ENCODE data around the gene CIART.
"Not testable (repeated sequence)": the region's sequence is repeated elsewhere in the genome, so short reads cannot be mapped to it uniquely, and the experiment has no call there.

The CIART gene

DNA sequence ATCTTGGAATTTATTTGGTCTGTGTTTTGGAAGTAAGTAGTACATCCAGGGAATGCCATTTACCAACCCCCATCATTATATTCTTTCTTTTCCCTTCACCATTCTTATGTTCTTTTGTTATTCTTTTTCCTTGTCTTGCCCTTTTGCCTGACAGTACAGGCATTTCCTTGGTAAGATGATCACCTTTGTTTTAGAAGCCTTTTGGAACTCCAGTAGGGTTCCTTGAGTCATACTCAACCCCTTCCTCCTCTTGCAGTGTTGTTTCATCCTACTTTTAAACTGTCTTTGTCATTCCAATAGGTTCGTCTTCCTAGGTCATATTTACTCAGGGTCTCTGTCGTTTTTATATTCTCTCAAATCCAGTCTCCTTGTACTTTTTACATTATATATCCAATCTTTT lies 20.5 kb downstream of the CIART start:
- peaks cover 9 to 35% of the 10 kb centered on the region in 2 donors for H3K36me3 ChIP-seq (ENCODE audit: control insufficient read depth in 1 of 2, insufficient read depth in 2 of 2, low read length in 2 of 2)
- H3K9ac ChIP-seq (ENCODE audit: low read depth in 1 of 2, low read length in 2 of 2): no peak overlapping the region
- no peaks in the 10 kb centered on the region for H3K4me1 ChIP-seq (ENCODE audit: control insufficient read depth in 1 of 2, insufficient read depth in 2 of 2, low read length in 2 of 2)
- no peak overlapping the region for H3K27ac ChIP-seq (ENCODE audit: low read depth, low read length)
- no peak overlapping the region for H3K4me3 ChIP-seq (ENCODE audit: low read depth in 1 of 2, low read length in 2 of 2)
- H3K27me3 ChIP-seq (ENCODE audit: control insufficient read depth in 1 of 2, insufficient read depth in 2 of 2, low read length in 2 of 2): no peaks in the 10 kb centered on the region
- H3K9me3 ChIP-seq (ENCODE audit: control insufficient read depth in 1 of 2, low read length in 2 of 2): no peaks in the 10 kb centered on the region

DNA sequence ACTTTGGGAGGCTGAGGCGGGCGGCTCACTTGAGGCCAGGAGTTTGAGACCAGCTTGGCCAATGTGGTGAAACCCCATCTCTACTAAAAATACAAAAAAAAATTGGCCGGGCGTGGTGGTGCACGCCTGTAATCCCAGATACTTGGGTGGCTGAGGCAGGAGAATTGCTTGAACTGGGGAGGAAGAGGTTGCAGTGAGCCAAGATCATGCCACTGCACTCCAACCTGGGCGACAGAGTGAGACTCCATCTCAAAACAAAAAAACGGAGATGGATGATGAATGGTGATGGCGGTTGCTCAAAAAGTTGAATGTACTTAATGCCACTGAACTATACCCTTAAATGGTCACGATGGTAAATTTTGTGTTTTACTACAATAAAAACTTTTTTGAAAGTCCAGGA lies 26.2 kb downstream of the CIART start:
- not testable (repeated sequence) for H3K9ac ChIP-seq (ENCODE audit: low read depth in 1 of 2, low read length in 2 of 2); H3K4me1 ChIP-seq (ENCODE audit: control insufficient read depth in 1 of 2, insufficient read depth in 2 of 2, low read length in 2 of 2); H3K27ac ChIP-seq (ENCODE audit: low read depth, low read length); H3K9me3 ChIP-seq (ENCODE audit: control insufficient read depth in 1 of 2, low read length in 2 of 2); H3K27me3 ChIP-seq (ENCODE audit: control insufficient read depth in 1 of 2, insufficient read depth in 2 of 2, low read length in 2 of 2); H3K4me3 ChIP-seq (ENCODE audit: low read depth in 1 of 2, low read length in 2 of 2)
- H3K36me3 ChIP-seq (ENCODE audit: control insufficient read depth in 1 of 2, insufficient read depth in 2 of 2, low read length in 2 of 2): peaks cover 4 to 13% of the 10 kb centered on the region in 2 donors

DNA sequence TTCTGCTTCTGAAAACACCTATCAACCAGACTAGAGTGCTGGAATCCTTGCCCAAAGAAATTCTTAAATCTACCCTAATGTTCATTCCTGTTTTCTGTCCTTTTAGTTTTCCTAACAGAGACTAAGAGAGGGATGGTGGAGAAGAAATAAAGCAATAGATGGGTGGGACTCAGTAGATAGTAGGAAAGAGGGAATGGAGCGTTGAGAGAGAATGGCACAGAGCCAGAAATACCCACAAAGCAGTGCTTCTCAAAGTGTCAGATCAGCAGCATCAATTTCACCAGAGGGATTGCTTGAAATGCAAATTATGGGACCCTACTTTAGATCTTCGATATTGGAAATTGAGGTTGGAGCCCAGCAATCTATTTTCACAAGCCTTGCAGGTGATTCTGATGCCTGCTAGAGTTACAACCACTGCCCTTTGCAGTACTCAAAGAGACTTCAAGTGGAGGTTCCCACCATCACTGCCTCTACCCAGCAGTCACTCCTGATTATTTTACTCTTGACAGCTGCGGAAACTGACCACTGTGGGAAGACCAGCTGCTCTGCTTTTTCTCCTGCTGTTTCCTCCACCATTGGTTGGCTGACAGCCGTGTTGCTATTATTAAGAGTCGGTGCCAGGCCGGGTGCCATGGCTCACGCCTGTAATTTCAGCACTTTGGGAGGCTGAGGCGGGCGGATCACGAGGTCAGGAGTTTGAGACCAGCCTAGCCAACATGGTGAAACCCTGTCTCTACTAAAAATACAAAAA lies 27.6 kb downstream of the CIART start:
- no peaks in the 10 kb centered on the region for H3K27me3 ChIP-seq (ENCODE audit: control insufficient read depth in 1 of 2, insufficient read depth in 2 of 2, low read length in 2 of 2)
- H3K27ac ChIP-seq (ENCODE audit: low read depth, low read length): no peak overlapping the region
- H3K4me3 ChIP-seq (ENCODE audit: low read depth in 1 of 2, low read length in 2 of 2): no peak overlapping the region
- H3K9me3 ChIP-seq (ENCODE audit: control insufficient read depth in 1 of 2, low read length in 2 of 2): no peaks in the 10 kb centered on the region
- H3K36me3 ChIP-seq (ENCODE audit: control insufficient read depth in 1 of 2, insufficient read depth in 2 of 2, low read length in 2 of 2): peaks cover 4 to 11% of the 10 kb centered on the region in 2 donors
- H3K9ac ChIP-seq (ENCODE audit: low read depth in 1 of 2, low read length in 2 of 2): no peak overlapping the region
- no peaks in the 10 kb centered on the region for H3K4me1 ChIP-seq (ENCODE audit: control insufficient read depth in 1 of 2, insufficient read depth in 2 of 2, low read length in 2 of 2)

DNA sequence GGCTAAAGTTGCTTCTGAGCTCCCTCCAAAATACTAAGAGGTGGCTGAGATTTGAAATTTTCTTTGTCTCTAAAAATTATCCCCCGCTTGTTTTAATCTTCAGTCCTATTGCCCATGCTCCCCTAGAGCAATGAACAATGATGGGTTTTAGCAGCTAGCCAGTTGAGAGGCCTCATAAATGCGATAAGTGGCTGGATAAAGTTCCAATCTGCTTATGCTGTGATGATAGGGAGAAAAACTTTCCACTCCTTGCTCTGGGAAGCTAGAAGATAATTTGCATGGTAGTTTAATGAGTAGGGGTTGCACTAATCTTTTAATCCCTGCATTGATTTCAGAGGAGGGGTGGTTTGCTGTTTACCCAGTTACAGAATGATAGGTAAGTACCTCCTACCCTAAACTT lies 29.4 kb downstream of the CIART start:
- no peaks in the 10 kb centered on the region for H3K9me3 ChIP-seq (ENCODE audit: control insufficient read depth in 1 of 2, low read length in 2 of 2)
- no peaks in the 10 kb centered on the region for H3K4me1 ChIP-seq (ENCODE audit: control insufficient read depth in 1 of 2, insufficient read depth in 2 of 2, low read length in 2 of 2)
- no peaks in the 10 kb centered on the region for H3K27me3 ChIP-seq (ENCODE audit: control insufficient read depth in 1 of 2, insufficient read depth in 2 of 2, low read length in 2 of 2)
- H3K36me3 ChIP-seq (ENCODE audit: control insufficient read depth in 1 of 2, insufficient read depth in 2 of 2, low read length in 2 of 2): peaks cover 4 to 11% of the 10 kb centered on the region in 2 donors
- H3K27ac ChIP-seq (ENCODE audit: low read depth, low read length): no peak overlapping the region
- no peak overlapping the region for H3K9ac ChIP-seq (ENCODE audit: low read depth in 1 of 2, low read length in 2 of 2)
- H3K4me3 ChIP-seq (ENCODE audit: low read depth in 1 of 2, low read length in 2 of 2): no peak overlapping the region

DNA sequence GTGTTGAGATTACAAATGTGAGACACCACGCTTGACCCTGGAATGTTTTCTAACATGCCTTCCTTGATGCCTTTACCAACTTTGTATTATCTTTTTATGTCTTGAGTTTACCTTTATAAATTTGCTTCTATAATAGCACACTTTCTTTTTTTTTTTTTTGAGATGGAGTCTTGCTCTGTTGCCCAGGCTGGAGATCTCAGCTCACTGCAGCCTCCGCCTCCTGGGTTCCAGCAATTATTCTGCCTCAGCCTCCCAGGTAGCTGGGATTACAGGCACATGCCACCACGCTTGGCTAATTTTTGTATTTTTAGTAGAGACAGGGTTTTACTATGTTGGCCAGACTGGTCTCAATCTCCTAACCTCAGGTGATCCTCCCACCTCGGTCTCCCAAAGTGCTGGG lies 32.3 kb downstream of the CIART start:
- not testable (repeated sequence) for H3K9ac ChIP-seq (ENCODE audit: low read depth in 1 of 2, low read length in 2 of 2); H3K27ac ChIP-seq (ENCODE audit: low read depth, low read length); H3K9me3 ChIP-seq (ENCODE audit: control insufficient read depth in 1 of 2, low read length in 2 of 2); H3K36me3 ChIP-seq (ENCODE audit: control insufficient read depth in 1 of 2, insufficient read depth in 2 of 2, low read length in 2 of 2); H3K27me3 ChIP-seq (ENCODE audit: control insufficient read depth in 1 of 2, insufficient read depth in 2 of 2, low read length in 2 of 2); H3K4me1 ChIP-seq (ENCODE audit: control insufficient read depth in 1 of 2, insufficient read depth in 2 of 2, low read length in 2 of 2); H3K4me3 ChIP-seq (ENCODE audit: low read depth in 1 of 2, low read length in 2 of 2)

DNA sequence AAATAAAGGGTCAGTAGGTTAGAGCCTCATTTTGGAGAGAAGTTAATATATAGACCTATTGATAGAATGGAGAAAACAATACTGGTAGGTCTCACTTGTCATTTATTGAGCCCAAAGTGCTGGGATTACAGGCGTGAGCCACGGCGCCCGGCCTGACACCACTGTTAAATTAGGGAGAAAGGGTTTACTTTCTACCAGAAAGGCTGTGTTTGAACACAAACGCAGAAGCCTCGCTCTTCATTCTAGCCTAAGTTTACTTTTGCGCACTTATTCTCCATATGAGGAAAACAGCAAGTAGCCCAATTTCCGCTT lies 38.3 kb downstream of the CIART start:
- Histone ChIP-seq H3K27me3 (ENCODE audit: control insufficient read depth in 1 of 2, insufficient read depth in 2 of 2, low read length in 2 of 2) (no peaks in the 10 kb centered on the region), H3K4me3 (ENCODE audit: low read depth in 1 of 2, low read length in 2 of 2) (peak overlapping the region; percentile 88 to 99), H3K9ac (ENCODE audit: low read depth in 1 of 2, low read length in 2 of 2) (peak overlapping the region in 1 of 2 donors; percentile 95), H3K36me3 (ENCODE audit: control insufficient read depth in 1 of 2, insufficient read depth in 2 of 2, low read length in 2 of 2) (peaks cover 10 to 11% of the 10 kb centered on the region in 2 donors), H3K9me3 (ENCODE audit: control insufficient read depth in 1 of 2, low read length in 2 of 2) (no peaks in the 10 kb centered on the region), H3K27ac (ENCODE audit: low read depth, low read length) (peak overlapping the region; percentile 20), H3K4me1 (ENCODE audit: control insufficient read depth in 1 of 2, insufficient read depth in 2 of 2, low read length in 2 of 2) (peaks cover 6 to 10% of the 10 kb centered on the region in 2 donors)

DNA sequence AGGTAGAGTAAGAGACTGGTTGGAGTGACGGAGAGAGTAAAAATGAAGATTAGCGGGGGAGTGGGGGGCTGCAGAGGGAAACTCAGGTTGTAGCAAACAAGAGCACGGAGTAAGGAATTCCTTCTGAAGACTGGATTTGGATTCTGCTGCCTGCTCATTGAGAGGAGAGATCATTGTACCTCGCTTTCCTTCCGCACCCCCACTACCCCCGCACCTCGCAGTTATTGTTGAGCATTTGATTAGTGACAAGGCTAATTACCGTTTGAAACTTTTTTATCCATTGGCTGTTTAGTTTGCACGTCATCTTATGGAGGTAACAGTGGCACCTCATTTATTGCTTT lies 39.4 kb downstream of the CIART start:
- Histone ChIP-seq H3K27ac (ENCODE audit: low read depth, low read length) (peak overlapping the region; percentile 72), H3K27me3 (ENCODE audit: control insufficient read depth in 1 of 2, insufficient read depth in 2 of 2, low read length in 2 of 2) (no peaks in the 10 kb centered on the region), H3K4me1 (ENCODE audit: control insufficient read depth in 1 of 2, insufficient read depth in 2 of 2, low read length in 2 of 2) (peaks cover 6 to 10% of the 10 kb centered on the region in 2 donors), H3K4me3 (ENCODE audit: low read depth in 1 of 2, low read length in 2 of 2) (peak overlapping the region; percentile 88 to 99), H3K36me3 (ENCODE audit: control insufficient read depth in 1 of 2, insufficient read depth in 2 of 2, low read length in 2 of 2) (peaks cover 21 to 22% of the 10 kb centered on the region in 2 donors), H3K9me3 (ENCODE audit: control insufficient read depth in 1 of 2, low read length in 2 of 2) (no peaks in the 10 kb centered on the region), H3K9ac (ENCODE audit: low read depth in 1 of 2, low read length in 2 of 2) (peak overlapping the region; percentile 88 to 95)

DNA sequence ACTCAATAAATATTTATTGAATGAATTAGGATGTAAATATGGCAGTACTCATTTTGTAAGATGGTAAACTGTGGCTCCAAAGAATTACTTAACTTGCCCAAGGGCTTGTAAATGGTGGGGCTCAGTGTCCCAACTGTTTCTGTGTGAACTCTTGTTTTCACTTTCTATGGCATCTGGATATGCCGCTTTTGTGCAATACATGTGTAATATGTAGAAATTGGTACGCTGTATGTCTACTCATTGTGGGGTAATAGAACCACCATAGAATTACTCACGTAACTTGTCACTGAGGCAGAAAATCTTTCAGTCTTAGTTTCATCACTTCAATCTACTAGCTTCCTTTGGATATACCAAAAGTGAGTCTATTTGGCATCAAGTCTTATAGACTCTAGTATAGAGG lies 40.0 kb downstream of the CIART start:
- Histone ChIP-seq H3K4me3 (ENCODE audit: low read depth in 1 of 2, low read length in 2 of 2) (peak overlapping the region; percentile 88 to 99), H3K27me3 (ENCODE audit: control insufficient read depth in 1 of 2, insufficient read depth in 2 of 2, low read length in 2 of 2) (no peaks in the 10 kb centered on the region), H3K9me3 (ENCODE audit: control insufficient read depth in 1 of 2, low read length in 2 of 2) (no peaks in the 10 kb centered on the region), H3K9ac (ENCODE audit: low read depth in 1 of 2, low read length in 2 of 2) (peak overlapping the region; percentile 88 to 95), H3K4me1 (ENCODE audit: control insufficient read depth in 1 of 2, insufficient read depth in 2 of 2, low read length in 2 of 2) (peaks cover 6 to 10% of the 10 kb centered on the region in 2 donors), H3K36me3 (ENCODE audit: control insufficient read depth in 1 of 2, insufficient read depth in 2 of 2, low read length in 2 of 2) (peaks cover 22 to 28% of the 10 kb centered on the region in 2 donors), H3K27ac (ENCODE audit: low read depth, low read length) (no peak overlapping the region)

DNA sequence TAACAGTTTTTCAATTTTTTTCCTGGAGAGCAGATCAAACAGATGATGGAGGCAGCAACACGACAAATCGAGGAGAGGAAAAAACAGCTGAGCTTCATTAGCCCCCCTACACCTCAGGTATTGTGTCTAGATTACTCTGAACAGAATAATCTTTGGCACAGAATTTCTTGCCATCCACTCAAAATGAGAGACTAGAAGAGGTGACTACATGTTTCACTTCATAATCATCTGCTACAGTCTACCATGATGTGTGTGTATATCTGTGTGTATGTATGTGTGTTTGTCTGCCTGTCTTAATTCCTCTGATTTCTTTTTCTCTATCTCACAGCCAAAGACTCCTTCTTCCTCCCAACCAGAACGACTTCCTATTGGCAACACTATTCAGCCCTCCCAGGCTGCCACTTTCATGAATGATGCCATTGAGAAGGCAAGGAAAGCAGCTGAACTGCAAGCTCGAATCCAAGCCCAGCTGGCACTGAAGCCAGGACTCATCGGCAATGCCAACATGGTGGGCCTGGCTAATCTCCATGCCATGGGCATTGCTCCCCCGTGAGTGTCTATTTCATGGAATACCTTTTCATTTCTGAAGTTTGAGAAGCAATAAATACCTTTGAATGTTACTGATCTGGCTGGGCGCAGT lies 50.4 kb downstream of the CIART start:
- no peak overlapping the region for H3K4me3 ChIP-seq (ENCODE audit: low read depth in 1 of 2, low read length in 2 of 2)
- peaks cover 37 to 79% of the 10 kb centered on the region in 2 donors for H3K36me3 ChIP-seq (ENCODE audit: control insufficient read depth in 1 of 2, insufficient read depth in 2 of 2, low read length in 2 of 2)
- no peak overlapping the region for H3K27ac ChIP-seq (ENCODE audit: low read depth, low read length)
- H3K27me3 ChIP-seq (ENCODE audit: control insufficient read depth in 1 of 2, insufficient read depth in 2 of 2, low read length in 2 of 2): no peaks in the 10 kb centered on the region
- H3K4me1 ChIP-seq (ENCODE audit: control insufficient read depth in 1 of 2, insufficient read depth in 2 of 2, low read length in 2 of 2): no peaks in the 10 kb centered on the region
- no peak overlapping the region for H3K9ac ChIP-seq (ENCODE audit: low read depth in 1 of 2, low read length in 2 of 2)
- no peaks in the 10 kb centered on the region for H3K9me3 ChIP-seq (ENCODE audit: control insufficient read depth in 1 of 2, low read length in 2 of 2)

Measured in duodenal mucosa (tissue), 2 donors.